B cell (primary cell): ENCODE results near the gene TBK1. TPM values are rescaled to one million over a fixed set of nuclear protein-coding genes. Genes with fewer than 3 reads are reported as not detected.

Source experiments
- ATAC-seq: fragments of 200-7000 bp; cut with Tn5 transposase; one replicate; pipeline ENCODE4 v1.10.0; 2021; ENCODE audit warnings: low read depth, mild to moderate bottlenecking, moderate number of reproducible peaks, moderate library complexity
- CTCF ChIA-PET: fragments of 350-600 bp; sonication (Branson Sonifier 250); formaldehyde crosslinking; loops from one replicate; lab custom pipeline; 2021; ENCODE audit warnings: antibody characterized with exemption, inconsistent platforms; lab: Charles Lee
- POLR2A ChIA-PET: fragments of 350-600 bp; sonication (Branson Sonifier 250); formaldehyde crosslinking; loops from one replicate; lab custom pipeline; 2021; ENCODE audit warnings: antibody characterized with exemption; lab: Charles Lee
- DNase-seq: peaks from one replicate; pipeline ENCODE4 v3.0.0; 2013
- H2AFZ ChIP-seq: 2 replicates; pipeline ENCODE4 v1.6.1; 2012; ENCODE audit warnings: mild to moderate bottlenecking, low read depth, low read length; ENCODE audit not compliant: insufficient read depth, poor library complexity, severe bottlenecking
- H3K27ac ChIP-seq, 2 donors: 1 replicate in 1 of 2; 2 replicates in 1 of 2; pipeline ENCODE4 v1.5.1; 2012 to 2013; ENCODE audit warnings: low read length in 2 of 2, mild to moderate bottlenecking in 2 of 2, moderate library complexity in 1 of 2
- H3K27me3 ChIP-seq, 4 experiments: fragments of 200-600 bp in 1 of 4; sonication (generic) in 1 of 4; replicated peaks in 1 of 4; 1 replicate in 2 of 4; 2 replicates in 2 of 4; pipeline versions ENCODE4 v1.6.1 to v1.7.0; 2013 to 2016; ENCODE audit warnings: low read length in 3 of 4, mild to moderate bottlenecking in 2 of 4, mixed read lengths in 1 of 4, moderate library complexity in 1 of 4; ENCODE audit not compliant: insufficient read depth in 4 of 4, control insufficient read depth in 3 of 4; ENCODE audit errors: control extremely low read depth in 1 of 4
- H3K36me3 ChIP-seq, 2 experiments: replicated peaks in 1 of 2; 1 replicate in 1 of 2; 2 replicates in 1 of 2; pipeline versions ENCODE4 v1.6.1 to v1.7.1; 2013; ENCODE audit warnings: low read length in 1 of 2; ENCODE audit not compliant: insufficient read depth in 2 of 2, control insufficient read depth in 1 of 2; ENCODE audit errors: control extremely low read depth in 1 of 2, extremely low read depth in 1 of 2
- H3K4me1 ChIP-seq, 2 donors: fragments of 200-600 bp in 1 of 2; sonication (generic) in 1 of 2; 1 replicate in 1 of 2; 2 replicates in 1 of 2; pipeline versions ENCODE4 v1.5.1 to v1.6.1; 2013 to 2017; ENCODE audit warnings: low read length in 2 of 2; ENCODE audit not compliant: control insufficient read depth in 2 of 2, insufficient read depth in 2 of 2
- H3K4me2 ChIP-seq: replicated peaks from 2 replicates; pipeline ENCODE3; 2012; ENCODE audit warnings: mild to moderate bottlenecking, low read depth, low read length; ENCODE audit not compliant: poor library complexity, severe bottlenecking
- H3K4me3 ChIP-seq, 5 experiments: fragments of 200-600 bp in 1 of 5; sonication (generic) in 1 of 5; 1 replicate in 3 of 5; 2 replicates in 2 of 5; pipeline versions ENCODE4 v1.5.1 to v1.7.0; 2011 to 2016; ENCODE audit warnings: low read length in 4 of 5, mild to moderate bottlenecking in 4 of 5, low read depth in 2 of 5, control low read depth in 1 of 5, moderate library complexity in 1 of 5; ENCODE audit not compliant: insufficient read depth in 1 of 5; ENCODE audit errors: control extremely low read depth in 1 of 5, extremely low read depth in 1 of 5
- H3K79me2 ChIP-seq: fragments of 200-600 bp; sonication (generic); one replicate; pipeline ENCODE4 v1.6.0; 2016; ENCODE audit warnings: low read length; ENCODE audit not compliant: control insufficient read depth, insufficient read depth
- H3K9ac ChIP-seq: fragments of 200-600 bp; sonication (generic); 2 replicates; pipeline ENCODE4 v1.6.1; 2017; ENCODE audit warnings: mild to moderate bottlenecking, low read length, moderate library complexity
- H3K9me3 ChIP-seq, 3 donors: one replicate each; pipeline versions ENCODE4 v1.6.1 to v1.7.1; 2013; ENCODE audit warnings: low read length in 2 of 3; ENCODE audit not compliant: control insufficient read depth in 2 of 3, insufficient read depth in 1 of 3; ENCODE audit errors: control extremely low read depth in 1 of 3
- H4K20me1 ChIP-seq: 2 replicates; pipeline ENCODE4 v1.6.0; 2012; ENCODE audit warnings: mild to moderate bottlenecking, low read length; ENCODE audit not compliant: insufficient read depth, control insufficient read depth, poor library complexity, severe bottlenecking
- H3K27ac Mint-ChIP-seq: one replicate; pipeline ENCODE4 v1.8.0; 2021; ENCODE audit warnings: mixed read lengths
- H3K27me3 Mint-ChIP-seq: one replicate; pipeline ENCODE4 v1.8.0; 2021; ENCODE audit warnings: mixed read lengths
- H3K4me1 Mint-ChIP-seq: one replicate; pipeline ENCODE4 v1.8.0; 2021; ENCODE audit warnings: mixed read lengths
- H3K4me3 Mint-ChIP-seq: one replicate; pipeline ENCODE4 v1.8.0; 2021; ENCODE audit warnings: mixed read lengths
- H3K9me3 Mint-ChIP-seq: one replicate; pipeline ENCODE4 v1.8.0; 2022; ENCODE audit warnings: mixed read lengths; ENCODE audit not compliant: insufficient read depth
- EZH2 ChIP-seq: IDR thresholded peaks from 2 replicates; pipeline ENCODE4 v1.6.1; 2012; ENCODE audit warnings: borderline replicate concordance, low read depth, mild to moderate bottlenecking, moderate library complexity, low read length; ENCODE audit not compliant: insufficient read depth, poor library complexity, severe bottlenecking
- WGBS: methylation state at CpG from one replicate; pipeline ENCODE4 v1.1.5; 2013; ENCODE audit warnings: missing lambda C conversion rate; ENCODE audit not compliant: insufficient coverage; 5-methylcytosine and 5-hydroxymethylcytosine counted together
- intact Hi-C: fragments of 100-400 bp; cut with micrococcal nuclease; formaldehyde crosslinking; loops from one replicate; pipeline ENCODE4 v1.10.0; 2022
- polyA plus RNA-seq: library from polyadenylated mRNA; depleted of rRNA; stranded (reverse); fragments of >200 nt; gene quantifications from 2 replicates; pipeline ENCODE4 v1.2.3, GENCODE V29; 2012
- total RNA-seq, 2 donors: library from RNA; stranded (reverse); fragments of 120-200 nt in 1 of 2; gene quantifications; 1 replicate in 1 of 2; 2 replicates in 1 of 2; pipeline versions ENCODE4 v1.2.3 to v1.2.4, GENCODE V29; 2013 to 2022
- TF ChIP-seq, protein P1 (sequence below): fragments of 200-600 bp; IDR thresholded peaks from one replicate; pipeline ENCODE4 v1.8.0; 2022; ENCODE audit warnings: antibody characterized with exemption, mild to moderate bottlenecking

TBK1 gene
- total and polyA plus RNA-seq, 2 donors (not counting 1 experiment from before 2014, with no cell fraction given), result 10.4 to 46.9 TPM

DNA sequence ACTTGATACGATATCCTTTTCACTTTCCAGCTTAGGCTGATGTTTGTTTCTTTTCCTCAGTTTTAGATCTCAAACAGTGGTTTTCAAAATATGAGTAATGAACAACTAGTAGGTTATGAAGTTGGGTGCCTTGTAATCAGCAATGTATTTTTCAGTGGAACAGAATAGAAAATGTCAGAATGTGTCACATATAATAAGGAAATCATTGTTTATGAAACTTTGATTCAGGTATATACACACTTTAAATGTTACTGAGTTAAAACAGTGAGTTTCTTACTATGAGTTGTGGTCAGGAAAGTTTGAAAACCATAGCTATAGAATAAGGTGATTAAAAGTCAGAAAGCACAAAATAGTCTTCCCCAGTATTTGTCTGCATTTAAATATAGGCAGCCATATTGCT, 39.8 kb downstream of the TBK1 start:
- POLR2A ChIA-PET, result no interaction called here
- no peak overlapping the region for H2AFZ ChIP-seq
- no peak for ATAC-seq
- H3K36me3 ChIP-seq, result peaks cover 12 to 66% of the 10 kb centered on the region in 2 experiments
- no peak for DNase-seq
- intact Hi-C loops, result no loop called here
- H3K9ac ChIP-seq, result no peak overlapping the region
- no peaks in the 10 kb centered on the region for H3K27me3 Mint-ChIP-seq
- no peak overlapping the region for H3K27ac ChIP-seq
- no peaks in the 10 kb centered on the region for H3K27me3 ChIP-seq
- WGBS, result no CpG with 5 or more reads among the region's 1 CpG
- no peaks in the 10 kb centered on the region for H3K4me1 Mint-ChIP-seq
- H3K4me2 ChIP-seq, result no peak overlapping the region
- H3K9me3 ChIP-seq, result no peaks in the 10 kb centered on the region
- no peaks in the 10 kb centered on the region for H3K79me2 ChIP-seq
- H3K9me3 Mint-ChIP-seq, result no peaks in the 10 kb centered on the region
- TF ChIP-seq EZH2, result no peak
- TF ChIP-seq, protein P1, sequence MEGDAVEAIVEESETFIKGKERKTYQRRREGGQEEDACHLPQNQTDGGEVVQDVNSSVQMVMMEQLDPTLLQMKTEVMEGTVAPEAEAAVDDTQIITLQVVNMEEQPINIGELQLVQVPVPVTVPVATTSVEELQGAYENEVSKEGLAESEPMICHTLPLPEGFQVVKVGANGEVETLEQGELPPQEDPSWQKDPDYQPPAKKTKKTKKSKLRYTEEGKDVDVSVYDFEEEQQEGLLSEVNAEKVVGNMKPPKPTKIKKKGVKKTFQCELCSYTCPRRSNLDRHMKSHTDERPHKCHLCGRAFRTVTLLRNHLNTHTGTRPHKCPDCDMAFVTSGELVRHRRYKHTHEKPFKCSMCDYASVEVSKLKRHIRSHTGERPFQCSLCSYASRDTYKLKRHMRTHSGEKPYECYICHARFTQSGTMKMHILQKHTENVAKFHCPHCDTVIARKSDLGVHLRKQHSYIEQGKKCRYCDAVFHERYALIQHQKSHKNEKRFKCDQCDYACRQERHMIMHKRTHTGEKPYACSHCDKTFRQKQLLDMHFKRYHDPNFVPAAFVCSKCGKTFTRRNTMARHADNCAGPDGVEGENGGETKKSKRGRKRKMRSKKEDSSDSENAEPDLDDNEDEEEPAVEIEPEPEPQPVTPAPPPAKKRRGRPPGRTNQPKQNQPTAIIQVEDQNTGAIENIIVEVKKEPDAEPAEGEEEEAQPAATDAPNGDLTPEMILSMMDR, result no peak
- H3K4me3 Mint-ChIP-seq, result no peak overlapping the region
- H3K4me3 ChIP-seq, result no peak overlapping the region
- H3K27ac Mint-ChIP-seq, result no peak overlapping the region
- H3K4me1 ChIP-seq, result no peaks in the 10 kb centered on the region
- CTCF ChIA-PET, result no interaction called here
- H4K20me1 ChIP-seq, result no peaks in the 10 kb centered on the region

DNA sequence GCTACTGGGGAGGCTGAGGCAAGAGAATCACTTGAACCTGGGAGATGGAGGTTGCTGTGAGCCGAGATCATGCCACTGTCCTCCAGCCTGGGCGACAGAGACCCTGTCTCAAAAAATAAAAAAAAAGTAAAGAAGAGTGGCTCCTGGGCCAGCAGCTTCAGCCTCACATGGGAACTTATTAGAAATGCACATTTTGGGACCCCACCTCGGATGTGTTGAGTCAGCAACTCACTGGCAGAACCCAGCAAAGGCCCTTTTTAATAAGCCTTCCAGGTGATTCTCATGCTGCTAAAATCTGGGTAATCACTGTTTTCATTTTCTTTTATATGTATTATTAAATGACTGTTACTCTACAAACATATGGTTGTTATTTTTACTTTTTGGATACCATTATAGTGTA, 41.6 kb downstream of the TBK1 start:
- no peak overlapping the region for H3K4me3 ChIP-seq
- ChIA-PET CTCF (no interaction called here), POLR2A (no interaction called here)
- H3K27me3 ChIP-seq, result no peaks in the 10 kb centered on the region
- ATAC-seq (no peak), DNase-seq (no peak)
- no peaks in the 10 kb centered on the region for H3K9me3 ChIP-seq
- intact Hi-C loops, result no loop called here
- no peak overlapping the region for H3K4me2 ChIP-seq
- H3K27ac Mint-ChIP-seq, result no peak overlapping the region
- H3K36me3 ChIP-seq, result peaks cover 8 to 69% of the 10 kb centered on the region in 2 experiments
- H3K9ac ChIP-seq, result no peak overlapping the region
- H3K4me1 ChIP-seq, result no peaks in the 10 kb centered on the region
- no peaks in the 10 kb centered on the region for H3K79me2 ChIP-seq
- no peak overlapping the region for H3K4me3 Mint-ChIP-seq
- no peak overlapping the region for H2AFZ ChIP-seq
- H3K27me3 Mint-ChIP-seq, result no peaks in the 10 kb centered on the region
- H4K20me1 ChIP-seq, result no peaks in the 10 kb centered on the region
- H3K9me3 Mint-ChIP-seq, result no peaks in the 10 kb centered on the region
- TF ChIP-seq EZH2, result no peak
- TF ChIP-seq, protein P1, result no peak
- WGBS, result 96% methylated on average over 3 of the region's 3 CpGs
- H3K27ac ChIP-seq, result no peak overlapping the region
- H3K4me1 Mint-ChIP-seq, result no peaks in the 10 kb centered on the region
